DND-41 (cell line): ENCODE measurements around the gene RUNX1.
"Not testable (repeated sequence)": the region's sequence is repeated elsewhere in the genome, so short reads cannot be mapped to it uniquely, and the experiment has no call there.

ENCODE experiments used
- CTCF ChIP-seq: IDR thresholded peaks from 2 replicates; pipeline ENCODE4 v1.5.1; 2012; ENCODE audit warnings: borderline replicate concordance, low read length, moderate library complexity, mild to moderate bottlenecking; ENCODE audit not compliant: poor library complexity, severe bottlenecking; ENCODE audit errors: extremely low read depth
- EZH2 ChIP-seq: IDR thresholded peaks from 3 replicates; pipeline ENCODE4 v1.6.1; 2012; ENCODE audit warnings: borderline replicate concordance, low read depth, mild to moderate bottlenecking, moderate library complexity, low read length, inconsistent platforms; ENCODE audit not compliant: severe bottlenecking

- TF ChIP-seq CTCF, EZH2: not testable (repeated sequence)
Observed at GRCh38 chr21:34804584-34804983, 244.5 kb downstream of the RUNX1 start.
